Parathyroid adenoma (tissue), 2 donors: ENCODE measurements around the gene DNAJC27.

Source experiments
- H2AFZ ChIP-seq: fragments of 300-600 bp; sonication (generic); one replicate; pipeline ENCODE4 v1.7.0; 2017; ENCODE audit warnings: antibody characterized with exemption, mild to moderate bottlenecking
- H3K27ac ChIP-seq: fragments of 300-600 bp; sonication (generic); one replicate; pipeline ENCODE4 v1.7.0; 2017
- H3K27me3 ChIP-seq: fragments of 300-600 bp; sonication (generic); one replicate; pipeline ENCODE4 v1.7.0; 2017; ENCODE audit warnings: low read length; ENCODE audit not compliant: control insufficient read depth, insufficient read depth
- H3K36me3 ChIP-seq: fragments of 300-600 bp; sonication (generic); one replicate; pipeline ENCODE4 v1.7.0; 2017; ENCODE audit warnings: low read length; ENCODE audit not compliant: control insufficient read depth, insufficient read depth
- H3K4me1 ChIP-seq: fragments of 300-600 bp; sonication (generic); one replicate; pipeline ENCODE4 v1.7.0; 2017; ENCODE audit warnings: control low read depth
- H3K4me2 ChIP-seq: fragments of 300-600 bp; sonication (generic); one replicate; pipeline ENCODE4 v1.7.0; 2017; ENCODE audit warnings: low read length
- H3K4me3 ChIP-seq: fragments of 300-600 bp; sonication (generic); one replicate; pipeline ENCODE4 v1.7.0; 2017; ENCODE audit warnings: low read depth, low read length
- H3K79me2 ChIP-seq: fragments of 300-600 bp; sonication (generic); one replicate; pipeline ENCODE4 v1.7.0; 2017; ENCODE audit warnings: control low read depth
- H3K9ac ChIP-seq: fragments of 300-600 bp; sonication (generic); one replicate; pipeline ENCODE4 v1.7.0; 2017; ENCODE audit warnings: mild to moderate bottlenecking
- H3K9me3 ChIP-seq: fragments of 300-600 bp; sonication (generic); one replicate; pipeline ENCODE4 v1.7.0; 2017; ENCODE audit warnings: low read length; ENCODE audit not compliant: control insufficient read depth
- TF ChIP-seq, protein P1 (sequence below): fragments of 300-600 bp; sonication (generic); IDR thresholded peaks from one replicate; pipeline ENCODE4 v1.7.0; 2017; ENCODE audit warnings: antibody characterized with exemption, mild to moderate bottlenecking
- donor health status: primary hyperparathyroidism.

Gene DNAJC27

DNA sequence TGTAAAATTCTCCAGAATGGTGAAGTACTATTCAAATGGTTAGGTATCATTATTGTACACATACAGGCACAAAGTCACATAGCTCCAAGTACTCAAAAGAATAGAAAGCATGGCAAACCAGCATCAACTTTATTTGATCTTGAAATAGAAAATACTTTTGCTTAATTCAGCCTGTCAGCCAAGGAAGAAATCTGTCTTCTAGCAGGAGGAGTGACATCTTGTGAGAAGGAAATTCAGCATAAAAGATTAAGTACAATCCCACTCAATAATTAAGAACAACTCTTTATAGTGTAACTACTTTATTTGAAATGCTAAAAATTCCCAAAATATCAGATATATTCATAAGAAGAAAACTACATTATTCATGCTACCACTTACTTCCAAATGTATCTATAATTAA is 15.8 kb downstream of the DNAJC27 start:
- Histone ChIP-seq H3K27ac (no peak overlapping the region), H3K4me3 (no peak overlapping the region), H3K9me3 (no peaks in the 10 kb centered on the region), H2AFZ (no peak overlapping the region), H3K27me3 (no peaks in the 10 kb centered on the region), H3K36me3 (no peaks in the 10 kb centered on the region), H3K4me1 (no peaks in the 10 kb centered on the region), H3K9ac (no peak overlapping the region), H3K79me2 (no peaks in the 10 kb centered on the region), H3K4me2 (no peak overlapping the region)
- TF ChIP-seq, protein P1, sequence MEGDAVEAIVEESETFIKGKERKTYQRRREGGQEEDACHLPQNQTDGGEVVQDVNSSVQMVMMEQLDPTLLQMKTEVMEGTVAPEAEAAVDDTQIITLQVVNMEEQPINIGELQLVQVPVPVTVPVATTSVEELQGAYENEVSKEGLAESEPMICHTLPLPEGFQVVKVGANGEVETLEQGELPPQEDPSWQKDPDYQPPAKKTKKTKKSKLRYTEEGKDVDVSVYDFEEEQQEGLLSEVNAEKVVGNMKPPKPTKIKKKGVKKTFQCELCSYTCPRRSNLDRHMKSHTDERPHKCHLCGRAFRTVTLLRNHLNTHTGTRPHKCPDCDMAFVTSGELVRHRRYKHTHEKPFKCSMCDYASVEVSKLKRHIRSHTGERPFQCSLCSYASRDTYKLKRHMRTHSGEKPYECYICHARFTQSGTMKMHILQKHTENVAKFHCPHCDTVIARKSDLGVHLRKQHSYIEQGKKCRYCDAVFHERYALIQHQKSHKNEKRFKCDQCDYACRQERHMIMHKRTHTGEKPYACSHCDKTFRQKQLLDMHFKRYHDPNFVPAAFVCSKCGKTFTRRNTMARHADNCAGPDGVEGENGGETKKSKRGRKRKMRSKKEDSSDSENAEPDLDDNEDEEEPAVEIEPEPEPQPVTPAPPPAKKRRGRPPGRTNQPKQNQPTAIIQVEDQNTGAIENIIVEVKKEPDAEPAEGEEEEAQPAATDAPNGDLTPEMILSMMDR, result no peak

DNA sequence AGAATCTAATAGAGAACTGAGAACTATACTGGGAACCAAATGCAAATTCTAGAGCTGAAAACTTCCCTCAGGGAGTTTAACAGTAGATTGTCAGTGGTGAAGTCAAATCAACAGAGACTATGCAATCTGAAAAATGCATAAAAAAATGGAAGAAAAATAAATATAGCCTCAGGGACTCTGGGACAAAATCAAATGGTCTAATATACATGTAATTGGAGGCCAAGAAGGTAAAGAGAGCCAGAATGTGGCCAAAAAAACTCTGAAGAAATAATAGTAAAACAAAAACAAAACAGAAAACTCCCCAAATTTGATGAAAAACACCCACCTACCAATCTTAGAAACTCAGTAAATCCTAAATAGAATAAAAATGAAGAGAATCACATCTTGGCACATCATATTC is 16.5 kb downstream of the DNAJC27 start:
- TF ChIP-seq, protein P1, result no peak
- H3K36me3 ChIP-seq, result no peaks in the 10 kb centered on the region

DNA sequence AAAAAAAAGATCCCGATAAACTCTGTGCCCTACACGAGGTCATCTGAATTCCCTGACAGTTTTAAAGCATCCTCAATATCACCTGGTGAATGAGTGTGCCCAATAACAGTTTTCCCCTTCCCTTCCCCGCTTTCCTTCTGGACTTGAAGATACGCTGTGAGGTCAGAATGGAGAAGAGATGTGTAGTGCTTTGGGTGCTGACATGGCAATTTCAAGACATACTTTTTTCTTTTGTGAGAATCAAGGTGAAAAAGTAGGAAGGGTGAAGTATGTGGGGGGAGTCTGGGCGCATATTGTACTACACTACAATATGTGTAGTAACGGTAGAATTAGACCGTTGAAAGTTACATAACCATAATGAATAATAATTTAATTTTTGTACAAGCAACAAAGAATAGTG is 21.7 kb downstream of the DNAJC27 start:
- H3K79me2 ChIP-seq, result no peaks in the 10 kb centered on the region
- TF ChIP-seq, protein P1, result no peak
- no peak overlapping the region for H2AFZ ChIP-seq
- no peak overlapping the region for H3K27ac ChIP-seq
- H3K4me2 ChIP-seq, result no peak overlapping the region
- H3K9ac ChIP-seq, result no peak overlapping the region
- no peaks in the 10 kb centered on the region for H3K36me3 ChIP-seq
- no peaks in the 10 kb centered on the region for H3K27me3 ChIP-seq
- peaks cover 14% of the 10 kb centered on the region for H3K4me1 ChIP-seq
- no peaks in the 10 kb centered on the region for H3K9me3 ChIP-seq
- no peak overlapping the region for H3K4me3 ChIP-seq

More for the DNA sequence above, 16.5 kb downstream of the DNAJC27 start:
- Histone ChIP-seq H3K27ac (no peak overlapping the region), H3K4me3 (no peak overlapping the region), H3K9me3 (no peaks in the 10 kb centered on the region), H3K27me3 (no peaks in the 10 kb centered on the region), H3K4me1 (no peaks in the 10 kb centered on the region), H3K9ac (no peak overlapping the region), H3K79me2 (no peaks in the 10 kb centered on the region), H3K4me2 (no peak overlapping the region), H2AFZ (no peak overlapping the region)

GRCh38 chr2:24948506-24948905 is 23.2 kb downstream of the DNAJC27 start:
- H3K9ac ChIP-seq, result no peak overlapping the region
- H3K27me3 ChIP-seq, result no peaks in the 10 kb centered on the region
- H3K79me2 ChIP-seq, result no peaks in the 10 kb centered on the region
- no peaks in the 10 kb centered on the region for H3K9me3 ChIP-seq
- no peak overlapping the region for H2AFZ ChIP-seq
- peaks cover 14% of the 10 kb centered on the region for H3K4me1 ChIP-seq
- no peak overlapping the region for H3K4me3 ChIP-seq
- H3K27ac ChIP-seq, result peak overlapping the region; percentile 33
- no peak overlapping the region for H3K4me2 ChIP-seq
- H3K36me3 ChIP-seq, result no peaks in the 10 kb centered on the region
- TF ChIP-seq, protein P1, result no peak

DNA sequence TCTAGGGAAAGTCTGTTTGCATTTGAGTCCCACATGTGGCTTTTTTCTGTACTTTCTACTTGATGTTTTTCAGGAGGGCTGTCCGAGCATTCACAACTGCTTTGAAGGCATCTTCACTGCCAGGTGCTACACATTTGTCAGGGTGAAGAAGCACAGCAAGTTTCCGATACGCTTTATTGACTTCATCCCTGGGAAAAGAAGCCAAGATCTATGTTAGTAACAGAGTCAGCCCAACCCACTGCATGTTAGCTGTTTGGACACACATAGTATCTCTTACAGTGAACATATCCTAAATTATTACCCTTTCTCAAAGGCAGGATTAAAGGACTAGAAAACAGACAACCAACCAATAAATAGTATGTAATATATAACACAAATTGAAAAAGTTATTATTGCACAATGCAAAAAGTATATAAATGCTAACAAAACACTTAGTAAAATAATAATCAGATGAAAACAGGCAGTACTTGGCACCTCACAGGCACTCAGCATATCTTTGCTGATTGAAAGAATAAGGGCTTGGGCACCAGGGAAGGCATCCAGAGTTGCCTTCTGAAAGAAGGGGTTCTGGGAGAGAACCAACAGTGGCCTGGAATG is 24.1 kb downstream of the DNAJC27 start:
- no peak overlapping the region for H3K9ac ChIP-seq
- H3K9me3 ChIP-seq, result no peaks in the 10 kb centered on the region
- H3K79me2 ChIP-seq, result no peaks in the 10 kb centered on the region
- no peak overlapping the region for H3K4me2 ChIP-seq
- no peak overlapping the region for H3K4me3 ChIP-seq
- peaks cover 14% of the 10 kb centered on the region for H3K4me1 ChIP-seq
- TF ChIP-seq, protein P1, result no peak
- H2AFZ ChIP-seq, result no peak overlapping the region
- no peaks in the 10 kb centered on the region for H3K36me3 ChIP-seq
- no peaks in the 10 kb centered on the region for H3K27me3 ChIP-seq
- peak overlapping the region; percentile 33 for H3K27ac ChIP-seq
